Measurements from ENCODE around the gene THSD7A.

The THSD7A gene

GRCh38 chr7:11727864-11728263 lies 104.1 kb downstream of the THSD7A start:
- TF ChIP-seq CTCF (IDR thresholded peaks at IDR 0.05; ENCODE audit: borderline replicate concordance, control extremely low read depth, extremely low read depth, insufficient read depth, missing control alignments): no peak
- in situ Hi-C loops (cut with MboI; ENCODE audit: low sequenced_read_pairs, unreplicated experiment): no loop called here
- DNase-seq (ENCODE audit: low spot score): no peak

- in situ Hi-C loops (cut with MboI; ENCODE audit: low sequenced_read_pairs, unreplicated experiment): no loop called here
- no peak for TF ChIP-seq CTCF (IDR thresholded peaks at IDR 0.05; ENCODE audit: borderline replicate concordance, control extremely low read depth, extremely low read depth, insufficient read depth, missing control alignments)
- DNase-seq (ENCODE audit: low spot score): no peak
Observed at GRCh38 chr7:11726794-11727155, 105.2 kb downstream of the THSD7A start.

- DNase-seq (ENCODE audit: low spot score): no peak
- in situ Hi-C loops (cut with MboI; ENCODE audit: low sequenced_read_pairs, unreplicated experiment): no loop called here
- no peak for TF ChIP-seq CTCF (IDR thresholded peaks at IDR 0.05; ENCODE audit: borderline replicate concordance, control extremely low read depth, extremely low read depth, insufficient read depth, missing control alignments)
Observed at GRCh38 chr7:11726001-11726793, 105.8 kb downstream of the THSD7A start.

GRCh38 chr7:11716185-11716584 lies 115.8 kb downstream of the THSD7A start:
- no peak for TF ChIP-seq CTCF (IDR thresholded peaks at IDR 0.05; ENCODE audit: borderline replicate concordance, control extremely low read depth, extremely low read depth, insufficient read depth, missing control alignments)
- DNase-seq (ENCODE audit: low spot score): no peak

GRCh38 chr7:11714676-11715075 lies 117.3 kb downstream of the THSD7A start:
- no peak for DNase-seq (ENCODE audit: low spot score)
- in situ Hi-C loops (cut with MboI; ENCODE audit: low sequenced_read_pairs, unreplicated experiment): no loop called here
- no peak for TF ChIP-seq CTCF (IDR thresholded peaks at IDR 0.05; ENCODE audit: borderline replicate concordance, control extremely low read depth, extremely low read depth, insufficient read depth, missing control alignments)

More at GRCh38 chr7:11716185-11716584, 115.8 kb downstream of the THSD7A start:
- in situ Hi-C loops (cut with MboI; ENCODE audit: low sequenced_read_pairs, unreplicated experiment): no loop called here

- in situ Hi-C loops (cut with MboI; ENCODE audit: low sequenced_read_pairs, unreplicated experiment): no loop called here
- no peak for DNase-seq (ENCODE audit: low spot score)
- no peak for TF ChIP-seq CTCF (IDR thresholded peaks at IDR 0.05; ENCODE audit: borderline replicate concordance, control extremely low read depth, extremely low read depth, insufficient read depth, missing control alignments)
Observed at GRCh38 chr7:11714205-11714604, 117.8 kb downstream of the THSD7A start.

Measured in GM13976 (cell line).